Measurements from ENCODE around the gene C17orf75.
A peak's percentile ranks its signal among the peaks of the same experiment; 100 is the strongest.
"Not testable (repeated sequence)": the region's sequence is repeated elsewhere in the genome, so short reads cannot be mapped to it uniquely, and the experiment has no call there.

Gene C17orf75

DNA sequence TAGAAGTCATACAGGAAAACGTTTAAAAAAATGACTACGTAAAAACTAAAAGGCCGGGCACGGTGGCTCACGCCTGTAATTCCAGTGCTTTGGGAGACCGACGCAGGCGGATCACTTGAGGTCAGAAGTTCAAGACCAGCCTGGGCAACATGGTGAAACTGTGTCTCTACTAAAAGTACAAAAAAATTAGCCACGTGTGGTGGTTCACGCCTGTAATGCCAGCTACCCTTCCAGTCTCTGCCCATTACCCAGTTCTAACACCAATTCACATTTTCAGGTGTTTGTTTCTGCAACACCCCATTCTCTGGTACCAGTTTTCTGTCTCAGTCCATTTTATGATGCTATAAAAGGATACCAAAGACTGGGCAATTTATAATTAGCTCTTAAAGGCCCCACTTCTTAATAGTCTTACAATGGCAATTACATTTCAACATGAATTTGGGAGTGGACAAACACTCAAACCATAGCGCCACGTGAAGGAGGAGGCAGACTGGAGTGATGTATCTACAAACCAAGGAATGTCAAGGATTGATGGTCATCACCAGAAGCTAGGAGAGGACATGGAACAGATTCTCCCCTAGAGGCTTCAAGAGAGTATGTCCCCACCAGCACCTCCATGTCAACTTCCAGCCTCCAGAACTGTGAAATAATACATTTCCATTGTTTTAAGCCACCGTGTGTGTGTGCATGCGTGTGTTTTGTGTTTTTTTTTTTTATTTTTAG, 791 bp upstream of the C17orf75 start:
- no peak for DNase-seq (ENCODE audit: low spot score)

DNA sequence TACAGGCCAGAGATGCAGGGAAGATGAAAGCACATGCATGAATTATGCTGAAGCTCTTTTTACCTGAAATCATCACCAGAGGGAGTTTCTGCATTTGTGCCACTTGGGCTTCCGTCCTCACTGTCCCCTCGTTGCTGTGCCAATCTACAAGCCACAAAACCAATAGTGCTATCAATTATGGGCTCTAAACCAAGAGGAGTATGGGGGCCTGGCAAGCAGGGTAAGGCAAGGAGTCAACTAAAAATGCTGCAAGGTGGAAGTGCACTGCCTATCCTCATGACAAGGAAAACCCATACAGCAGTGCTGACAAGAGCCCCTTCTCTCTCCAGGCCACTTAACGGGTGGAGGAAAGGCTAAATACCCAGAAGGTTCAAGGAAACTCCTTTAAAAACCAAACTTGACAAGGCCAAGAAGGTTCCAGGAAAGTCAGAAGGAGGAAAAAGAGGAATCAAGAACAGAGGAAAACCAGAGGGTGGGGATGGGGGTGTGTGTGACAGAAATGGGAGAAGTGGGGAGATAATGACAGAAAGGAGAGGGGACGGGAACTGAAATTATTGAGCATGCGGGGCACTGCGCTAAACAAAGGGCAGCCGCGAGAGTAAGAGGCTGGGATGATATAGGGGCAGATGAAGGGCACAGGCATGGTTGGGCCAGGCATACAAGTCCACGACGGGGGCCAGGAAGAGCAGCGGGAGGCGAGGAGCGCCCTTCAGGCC, 674 bp downstream of the C17orf75 start:
- no peak for DNase-seq (ENCODE audit: low spot score)

DNA sequence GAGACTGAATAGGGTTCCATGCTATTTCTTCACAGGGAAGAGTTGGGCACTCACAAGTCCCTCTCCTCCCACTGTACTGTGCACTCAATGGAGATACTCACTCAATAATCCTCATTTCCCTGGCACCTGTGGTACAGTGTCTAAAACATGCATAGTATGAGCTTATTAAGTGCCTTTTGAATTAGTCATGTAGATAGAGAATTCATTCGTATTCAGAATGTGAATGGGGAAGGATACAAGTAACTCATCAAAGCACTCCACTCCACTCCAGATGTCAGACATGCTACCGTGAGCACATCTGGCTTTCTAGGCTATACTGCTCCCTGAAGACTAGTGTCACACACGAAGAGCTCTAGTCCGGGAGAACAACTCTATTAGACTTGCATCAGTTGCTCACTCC, 6.3 kb downstream of the C17orf75 start:
- no peak for DNase-seq (ENCODE audit: low spot score)

DNA sequence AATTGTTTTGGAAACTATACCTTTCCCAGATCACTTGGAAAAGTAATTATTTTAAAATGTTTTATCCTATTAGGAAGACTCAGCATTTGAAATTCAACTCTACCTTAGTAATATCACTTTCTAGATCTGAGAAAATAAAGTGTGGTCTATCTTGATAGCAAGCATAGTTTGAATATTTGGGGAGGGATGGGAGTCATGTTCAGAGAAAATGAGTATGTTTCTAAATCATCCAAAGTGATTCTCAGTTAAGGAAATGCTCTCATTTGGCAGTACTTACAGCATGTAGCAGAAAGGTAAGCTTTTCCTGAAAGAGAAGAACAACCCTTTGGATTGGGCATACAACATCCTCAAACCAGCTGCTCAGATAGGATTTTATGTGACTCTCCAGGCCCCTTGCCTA, 6.9 kb downstream of the C17orf75 start:
- no peak for DNase-seq (ENCODE audit: low spot score)

DNA sequence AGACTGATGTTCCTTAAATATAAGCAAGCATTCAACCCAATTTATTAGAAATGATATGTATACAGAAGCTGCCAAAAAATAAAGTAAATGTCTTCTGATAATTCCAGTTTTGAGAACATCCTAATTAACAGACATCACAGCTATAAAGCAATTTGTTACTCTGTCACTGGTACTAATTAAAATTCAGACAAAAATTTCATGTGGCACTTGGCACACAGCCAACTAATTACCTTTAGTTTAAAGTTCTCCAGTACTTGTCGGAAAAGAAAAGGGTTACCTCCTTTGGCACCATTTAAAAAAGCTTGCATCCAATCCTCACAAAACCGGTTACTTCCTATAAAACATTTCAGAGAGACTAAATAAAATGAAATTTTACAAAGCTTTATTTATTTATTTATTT, 8.8 kb downstream of the C17orf75 start:
- no peak for DNase-seq (ENCODE audit: low spot score)

DNA sequence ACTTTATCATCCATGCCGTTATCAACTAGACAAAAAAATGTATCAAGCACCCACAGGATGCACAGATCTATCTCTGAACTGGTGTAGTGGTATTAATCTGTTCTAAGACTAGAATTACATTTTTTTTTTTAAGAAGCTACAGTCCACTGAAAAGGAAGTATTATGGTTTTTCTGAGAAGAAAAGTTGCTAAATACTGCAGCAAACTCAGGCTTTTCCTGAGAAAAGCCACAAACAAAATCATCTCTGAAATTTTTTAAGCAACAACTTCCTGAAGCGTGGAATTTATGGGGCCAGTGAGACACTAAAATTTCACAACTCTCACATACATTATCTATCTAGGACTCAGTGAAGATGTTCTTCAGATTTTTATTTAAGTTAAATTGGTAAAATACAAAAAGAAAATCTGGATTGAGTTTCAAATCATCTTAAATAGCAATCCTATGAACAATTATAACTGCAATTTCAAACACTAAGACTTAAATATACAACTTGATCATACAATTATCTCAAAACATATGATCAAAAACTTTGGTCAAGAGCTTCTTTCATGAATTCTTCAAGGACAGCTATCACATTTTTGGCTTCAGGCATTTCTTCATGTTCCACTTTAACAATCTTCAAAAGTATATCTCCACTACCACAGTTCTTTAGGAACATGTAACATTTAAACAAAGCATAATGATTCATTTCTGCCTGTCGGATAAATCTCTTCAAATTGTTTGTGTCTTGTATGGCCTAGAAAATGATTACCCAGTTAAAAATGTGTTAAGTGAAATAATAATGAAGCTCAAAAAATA, 10.5 kb downstream of the C17orf75 start:
- no peak for DNase-seq (ENCODE audit: low spot score)

DNA sequence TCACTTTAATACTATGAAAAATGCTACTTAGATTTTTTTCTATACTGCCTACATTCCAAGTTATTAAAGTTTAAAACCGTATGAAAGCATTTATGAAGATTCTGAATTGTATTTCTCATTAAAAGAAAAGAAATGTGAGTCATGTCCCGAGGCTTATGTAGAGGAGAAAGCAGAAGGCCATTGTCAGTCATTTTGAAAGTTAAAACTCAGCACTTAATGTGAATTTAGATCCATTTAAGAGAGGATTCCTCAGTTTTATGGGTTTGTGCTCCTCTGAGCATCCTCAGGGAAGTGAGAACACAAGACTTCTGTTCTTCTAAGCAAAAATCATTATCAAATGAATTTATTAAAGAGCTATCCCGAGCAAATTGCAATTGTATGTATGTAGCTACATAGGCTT, 11.8 kb downstream of the C17orf75 start:
- no peak for DNase-seq (ENCODE audit: low spot score)

DNA sequence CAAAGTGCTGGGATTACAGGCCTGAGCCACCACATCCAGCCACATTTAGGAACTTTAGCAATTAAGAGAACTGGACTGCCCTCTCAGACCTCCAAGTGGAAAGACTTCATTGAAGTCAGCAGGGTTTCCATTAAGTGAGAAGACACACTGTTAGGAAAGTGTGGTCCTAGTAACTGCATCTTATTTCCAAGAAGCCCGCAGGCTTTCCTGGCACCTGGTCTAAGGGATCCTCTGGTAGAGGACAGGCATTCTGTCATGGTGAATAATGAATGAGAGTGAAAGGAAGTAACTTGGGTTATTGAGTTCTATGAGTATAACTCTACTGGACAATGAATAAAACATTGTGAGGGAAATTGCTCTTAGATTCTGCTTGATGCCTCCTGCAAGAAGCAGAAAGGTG, 14.1 kb downstream of the C17orf75 start:
- DNase-seq (ENCODE audit: low spot score), result no peak

DNA sequence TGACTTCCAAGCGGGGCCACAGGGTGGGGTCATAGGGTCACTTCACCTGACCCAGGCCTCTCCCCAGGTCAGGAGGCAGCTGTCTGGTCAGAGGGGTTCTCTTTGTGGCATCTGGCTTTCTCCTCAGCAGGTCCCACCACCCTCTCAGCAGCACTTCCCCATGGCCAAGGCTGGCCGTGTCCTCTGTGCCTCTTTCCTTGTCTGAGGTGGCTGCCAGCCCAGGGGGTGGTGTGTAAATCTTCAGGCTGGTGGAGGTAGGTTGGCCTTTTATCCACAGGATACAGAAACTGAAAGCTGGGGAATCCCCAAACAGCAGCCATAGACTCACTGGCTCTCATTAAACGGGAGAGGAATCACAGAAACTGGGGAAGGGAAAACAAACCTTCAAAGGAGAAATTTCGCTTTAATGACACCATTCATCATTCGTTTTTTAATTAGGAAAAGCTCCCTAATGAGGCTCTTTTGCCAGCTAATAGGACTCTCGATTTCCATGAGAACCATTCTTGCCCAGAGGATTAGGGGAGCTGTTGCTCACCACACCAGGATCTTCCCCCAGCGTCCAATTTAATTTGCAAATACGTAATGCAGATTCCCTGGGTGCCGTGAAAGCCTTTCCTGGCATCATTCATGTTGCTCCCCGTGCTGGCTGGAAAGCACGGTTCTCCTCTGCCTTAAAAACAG, 18.0 kb downstream of the C17orf75 start:
- no peak for DNase-seq (ENCODE audit: low spot score)

DNA sequence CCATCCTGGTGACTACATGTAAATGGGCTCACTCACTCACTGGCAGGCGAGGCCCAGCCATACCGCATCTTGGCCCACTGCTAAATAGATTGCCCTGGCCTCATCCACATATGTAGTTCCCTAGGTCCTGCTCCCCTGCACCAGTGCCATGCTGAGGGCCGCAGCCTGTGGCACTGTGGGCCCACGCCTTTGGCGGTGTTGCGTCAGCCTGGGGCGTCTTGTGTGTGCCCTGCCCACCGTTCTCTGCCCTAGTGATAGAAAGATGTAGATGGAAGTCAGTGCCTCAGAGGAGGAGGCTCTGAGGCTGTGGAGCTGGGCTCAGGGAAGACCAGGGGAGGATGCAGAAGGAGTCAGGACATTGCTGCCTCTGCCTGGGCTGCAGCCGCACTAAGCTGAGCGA, 18.9 kb downstream of the C17orf75 start:
- DNase-seq (ENCODE audit: low spot score), result no peak

DNA sequence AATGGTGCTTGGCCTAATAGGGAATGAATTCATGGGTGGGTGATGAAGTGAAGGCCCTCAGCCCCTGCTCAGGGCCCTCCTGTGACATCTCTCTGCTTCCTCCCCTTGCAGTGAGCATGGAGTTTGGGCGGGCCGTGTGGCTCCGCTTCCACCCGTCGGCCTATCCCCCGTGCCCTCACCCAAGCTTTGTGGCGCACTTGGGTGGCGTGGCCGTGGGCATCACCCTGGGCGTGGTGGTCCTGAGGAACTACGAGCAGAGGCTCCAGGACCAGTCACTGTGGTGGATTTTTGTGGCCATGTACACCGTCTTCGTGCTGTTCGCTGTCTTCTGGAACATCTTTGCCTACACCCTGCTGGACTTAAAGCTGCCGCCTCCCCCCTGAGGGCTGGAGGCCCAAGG, 21.1 kb downstream of the C17orf75 start:
- no peak for DNase-seq (ENCODE audit: low spot score)

DNA sequence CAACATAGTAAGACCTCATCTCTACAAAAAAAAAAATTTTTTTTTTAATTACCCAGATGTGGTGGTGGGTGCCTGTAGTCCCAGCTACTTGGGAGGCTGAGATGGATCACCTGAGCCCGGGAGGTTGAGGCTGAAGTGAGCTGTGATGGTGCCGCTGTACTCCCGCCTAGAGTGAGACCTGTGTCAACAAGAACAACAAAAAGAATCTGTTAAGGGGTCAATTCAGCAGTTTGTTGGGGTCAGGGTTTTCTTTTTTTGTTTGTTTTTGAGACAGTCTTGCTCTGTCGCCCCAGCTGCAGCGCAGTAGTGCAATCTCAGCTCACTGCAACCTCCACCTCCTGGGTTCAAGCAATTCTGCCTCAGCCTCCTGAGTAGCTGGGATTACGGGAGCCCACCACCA, 21.9 kb downstream of the C17orf75 start:
- not testable (repeated sequence) for DNase-seq (ENCODE audit: low spot score)

DNA sequence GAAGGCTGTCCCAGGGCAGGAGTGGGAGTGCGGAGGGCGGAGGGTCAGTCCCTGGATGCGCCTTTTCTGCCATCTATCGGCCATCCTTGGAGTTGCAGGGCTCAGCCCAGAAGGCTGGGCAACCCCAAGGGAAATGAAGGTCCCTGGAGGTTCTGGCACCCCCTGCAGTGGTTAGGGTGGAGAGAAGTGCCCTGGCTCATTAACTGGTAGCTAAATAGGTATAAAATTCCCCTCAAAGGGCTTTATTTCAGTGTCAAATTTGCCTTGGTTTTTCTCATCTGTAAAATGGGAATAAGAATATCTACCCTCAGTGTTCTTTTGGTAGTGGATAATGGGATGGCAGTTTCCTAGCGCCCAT, 22.4 kb downstream of the C17orf75 start:
- DNase-seq (ENCODE audit: low spot score), result peak; percentile 74

DNA sequence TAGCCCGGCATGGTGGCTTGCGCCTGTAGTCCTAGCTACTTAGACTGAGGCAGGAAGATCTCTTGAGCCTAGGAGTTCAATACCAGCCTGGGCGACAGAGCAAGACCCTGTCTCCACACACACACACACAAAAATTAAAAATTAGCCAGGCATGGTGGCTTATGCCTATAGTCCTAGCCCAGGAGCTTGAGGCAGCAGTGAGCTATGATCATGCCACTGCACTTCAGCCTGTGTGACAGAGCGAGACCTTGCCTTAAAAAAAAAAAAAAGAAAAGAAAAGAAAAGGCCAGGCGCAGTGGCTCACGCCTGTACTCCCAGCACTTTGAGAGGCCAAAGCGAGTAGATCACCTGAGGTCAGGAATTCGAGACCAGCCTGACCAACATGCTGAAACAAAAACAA, 23.9 kb downstream of the C17orf75 start:
- no peak for DNase-seq (ENCODE audit: low spot score)

DNA sequence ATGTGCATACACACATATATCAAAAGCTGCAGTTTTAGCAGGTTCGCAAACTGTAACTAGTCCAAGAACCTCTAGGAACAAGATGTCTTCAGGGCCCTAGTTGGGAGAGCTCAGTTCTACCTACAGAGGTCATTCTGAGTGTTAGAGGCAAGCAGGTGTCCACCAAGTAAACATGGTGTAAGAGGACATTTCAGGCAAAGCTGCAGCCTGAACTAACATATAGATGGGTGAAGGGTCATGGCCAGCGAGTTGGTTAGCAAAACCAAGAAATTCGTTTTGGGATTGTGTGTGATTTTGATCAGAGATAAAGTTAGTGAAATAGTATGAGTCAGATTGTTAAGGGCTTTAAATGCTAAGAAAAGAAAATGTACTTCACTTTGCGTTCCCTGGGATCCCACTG, 24.6 kb downstream of the C17orf75 start:
- DNase-seq (ENCODE audit: low spot score), result no peak

DNA sequence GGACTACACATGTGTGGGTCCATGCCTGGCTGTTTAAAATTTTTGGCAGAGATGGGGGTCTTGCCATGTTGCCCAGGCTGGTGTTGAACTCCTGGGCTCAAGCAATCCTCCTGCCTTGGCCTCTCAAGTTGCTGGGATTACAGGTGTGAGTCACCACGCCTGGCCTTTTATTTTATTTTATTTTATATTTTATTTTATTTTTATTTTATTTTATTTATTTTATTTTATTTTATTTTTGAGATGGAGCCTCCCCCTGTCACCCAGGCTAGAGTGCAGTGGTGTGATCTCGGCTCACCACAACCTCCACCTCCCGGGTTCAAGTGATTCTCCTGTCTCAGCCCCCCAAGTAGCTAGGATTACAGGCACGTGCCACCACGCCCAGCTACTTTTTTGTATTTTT, 25.3 kb downstream of the C17orf75 start:
- not testable (repeated sequence) for DNase-seq (ENCODE audit: low spot score)

DNA sequence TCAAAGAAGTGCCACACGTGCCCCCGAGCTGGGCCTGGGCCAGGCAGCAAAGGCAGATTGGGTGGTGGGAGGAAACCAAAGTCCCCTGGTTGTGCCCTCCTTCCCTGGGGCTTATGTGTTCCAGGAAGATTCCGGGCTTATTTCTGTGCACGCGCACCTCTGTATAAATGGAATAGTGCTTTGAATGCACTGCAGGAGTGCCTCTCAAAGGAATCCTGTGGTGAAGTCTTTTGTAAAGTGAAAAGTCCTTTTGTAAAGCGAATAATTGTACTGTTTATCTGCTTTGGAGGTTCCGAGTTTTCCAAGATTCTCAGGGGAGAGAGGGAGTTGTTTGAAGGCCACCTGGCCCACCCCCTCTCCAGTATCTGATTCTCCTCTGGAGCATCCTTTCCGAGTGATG, 26.8 kb downstream of the C17orf75 start:
- no peak for DNase-seq (ENCODE audit: low spot score)

DNA sequence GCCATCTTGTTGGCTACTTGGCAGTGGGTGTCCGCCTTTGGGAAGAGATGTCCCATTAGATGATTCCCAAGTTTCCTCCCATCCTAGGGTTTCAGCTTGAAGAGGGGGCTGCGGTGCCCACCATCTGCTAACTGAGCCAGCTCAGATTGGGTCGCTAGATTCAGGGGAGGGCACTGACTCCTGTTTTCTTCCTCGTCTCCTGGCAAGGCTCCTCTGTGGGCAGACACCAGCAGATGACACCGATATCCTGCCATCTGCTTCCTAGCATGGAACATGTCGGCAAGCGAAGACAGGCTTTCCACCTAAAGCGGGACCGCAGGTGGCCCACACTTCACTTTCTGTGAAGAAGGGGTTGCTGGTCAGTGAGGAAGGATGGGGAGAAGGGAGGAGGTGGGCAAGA, 27.3 kb downstream of the C17orf75 start:
- no peak for DNase-seq (ENCODE audit: low spot score)

DNA sequence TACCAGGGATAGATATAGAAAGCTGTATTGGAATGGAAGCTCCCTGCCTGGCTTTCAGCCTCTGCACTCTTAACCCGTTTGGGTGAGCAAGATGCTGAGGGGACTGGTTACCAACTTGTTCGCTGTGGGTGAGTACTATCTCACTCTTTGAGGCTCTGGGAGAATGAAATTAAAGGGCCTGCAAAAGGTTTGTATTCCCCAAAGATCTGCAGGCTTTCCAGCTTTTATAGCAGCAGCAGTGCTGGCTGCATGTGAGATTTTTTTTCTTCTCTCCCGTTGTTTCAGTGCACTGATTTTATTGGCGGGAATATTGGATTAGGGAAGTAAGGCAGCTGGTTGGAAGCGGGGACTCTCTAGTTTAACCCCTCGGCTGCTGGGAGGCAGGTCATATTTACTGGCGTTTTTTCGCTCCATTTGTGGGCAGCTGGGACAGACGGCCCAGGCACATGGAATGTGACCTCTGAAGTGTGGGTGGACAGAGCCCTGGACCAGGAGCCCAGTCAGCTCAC, 30.9 kb downstream of the C17orf75 start:
- no peak for DNase-seq (ENCODE audit: low spot score)

DNA sequence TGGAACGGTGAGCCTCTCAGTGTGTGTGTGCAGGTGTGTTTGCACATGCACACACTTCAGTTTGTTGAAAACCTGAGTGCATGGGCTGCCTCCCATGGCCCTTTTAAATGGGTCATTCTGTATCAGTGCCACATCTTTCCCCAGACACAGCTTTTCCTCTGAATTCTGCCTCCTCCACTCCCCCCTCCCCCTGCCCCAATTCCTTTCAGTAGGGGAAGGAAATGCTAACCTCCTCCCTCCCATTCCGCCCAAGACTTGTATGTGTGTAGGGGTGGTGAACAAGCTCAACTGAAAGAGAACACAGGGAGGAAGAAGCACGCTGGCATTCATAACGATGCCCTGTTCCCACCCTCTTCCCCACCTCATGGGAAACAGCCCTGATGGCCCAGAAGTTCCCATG, 34.3 kb downstream of the C17orf75 start:
- DNase-seq (ENCODE audit: low spot score), result no peak

DNA sequence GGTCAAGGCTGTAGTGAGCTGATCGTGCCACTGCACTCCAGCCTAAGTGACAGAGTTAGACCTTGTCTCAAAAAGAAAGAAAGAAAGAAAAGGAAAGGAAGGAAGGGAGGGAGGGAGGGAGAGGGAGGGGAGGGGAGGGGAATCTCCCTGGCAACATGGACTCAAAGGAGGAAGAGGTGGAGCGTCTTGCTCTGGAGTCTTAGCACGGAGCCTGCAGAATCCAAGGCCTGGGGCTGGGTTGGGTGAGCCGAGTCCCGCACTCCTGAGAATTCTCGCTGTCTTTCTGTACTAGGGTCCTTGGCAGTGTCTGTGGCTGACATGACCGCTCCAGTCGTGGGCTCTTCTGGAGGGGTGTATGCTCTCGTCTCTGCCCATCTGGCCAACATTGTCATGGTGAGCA, 36.9 kb downstream of the C17orf75 start:
- no peak for DNase-seq (ENCODE audit: low spot score)

DNA sequence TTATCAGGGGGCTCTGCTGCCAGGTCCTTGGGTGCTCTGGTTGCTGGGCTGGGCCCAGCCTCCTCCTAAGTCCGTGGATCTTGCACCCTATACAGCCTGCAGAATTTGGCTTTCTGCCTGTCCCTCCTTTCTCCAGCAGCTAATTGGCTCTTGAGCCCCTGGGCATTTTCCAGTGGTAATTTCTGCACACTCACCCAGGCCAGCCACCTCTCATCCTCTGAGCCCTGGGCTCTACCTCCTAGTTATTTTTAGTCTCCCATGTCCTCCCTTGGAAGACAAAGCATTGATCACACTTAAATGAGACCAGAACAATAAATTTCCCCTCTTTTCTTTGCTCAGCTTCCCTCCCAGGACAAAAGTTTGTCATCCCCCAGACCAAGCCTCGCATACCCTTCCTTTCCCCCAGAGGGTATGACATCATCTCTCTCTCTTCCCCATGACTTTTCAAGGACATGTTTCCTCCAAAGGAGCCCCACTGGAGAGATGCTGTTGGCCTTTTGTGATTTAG, 38.1 kb downstream of the C17orf75 start:
- no peak for DNase-seq (ENCODE audit: low spot score)

All from HuH-7.5 (cell line).